HG02885 (cell line): Measurements from ENCODE around the gene C3orf18.

Source experiments
- ATAC-seq: cut with Tn5 transposase; IDR thresholded peaks from one replicate; pipeline ENCODE4 v1.9.1; 2021; ENCODE audit warnings: mild to moderate bottlenecking; ENCODE audit not compliant: unreplicated experiment, poor library complexity

The C3orf18 gene

DNA sequence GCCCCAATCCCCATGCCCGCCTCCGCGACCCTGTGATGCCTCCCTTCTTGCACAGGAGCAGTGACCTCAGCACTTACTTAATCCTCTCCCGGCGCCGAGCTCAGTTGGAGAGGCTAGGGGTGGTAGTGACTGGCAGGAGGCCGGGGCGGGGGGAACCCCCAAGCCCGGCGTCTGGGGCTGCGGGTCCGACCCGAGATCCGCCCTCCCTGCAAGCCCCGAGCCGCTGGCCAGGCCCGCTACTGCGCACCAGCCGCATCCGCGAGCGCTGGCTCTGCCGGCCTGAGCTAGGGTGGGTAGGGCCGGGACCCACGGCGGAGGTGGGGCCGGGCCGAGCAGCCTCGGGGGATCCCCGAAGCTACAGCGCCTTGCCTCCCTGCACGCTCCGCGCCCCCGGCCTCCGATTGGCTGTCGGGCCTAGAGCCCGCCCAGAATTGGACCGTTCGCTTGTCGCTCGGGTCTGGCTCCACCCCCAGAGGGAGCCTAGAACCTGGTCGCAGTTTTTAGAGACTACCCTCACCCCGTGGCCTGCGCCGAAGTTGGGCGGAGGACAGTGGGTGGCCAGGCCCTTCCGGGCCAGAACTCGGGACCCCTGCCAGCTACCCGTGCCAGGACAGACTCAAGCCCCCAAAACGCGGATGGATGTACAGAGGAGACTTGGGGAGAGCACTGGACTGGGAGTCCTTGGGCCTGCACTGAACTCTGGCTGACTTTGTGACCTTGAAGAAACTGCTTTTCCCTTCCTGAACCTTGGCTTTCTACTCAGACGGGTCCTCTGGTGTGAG, at the start of gene C3orf18:
Gene C3orf18, minus strand, starts transcription at position 362 of the 782 bp plus-strand sequence. CDS start 2,048 bp downstream, outside the sequence.
- peak; percentile 81 for ATAC-seq

- peak; percentile 71 for ATAC-seq
These were observed 49.2 kb upstream of the C3orf18 start for GRCh38 chr3:50616770-50617095.

- peak; percentile 37 for ATAC-seq
These were observed 48.6 kb upstream of the C3orf18 start for GRCh38 chr3:50616003-50616769.

GRCh38 chr3:50615190-50615589, 47.6 kb upstream of the C3orf18 start:
- no peak for ATAC-seq

GRCh38 chr3:50612970-50613846, 45.7 kb upstream of the C3orf18 start:
- ATAC-seq: no peak

- ATAC-seq: no peak
These were observed 44.8 kb upstream of the C3orf18 start for GRCh38 chr3:50612234-50612882.

DNA sequence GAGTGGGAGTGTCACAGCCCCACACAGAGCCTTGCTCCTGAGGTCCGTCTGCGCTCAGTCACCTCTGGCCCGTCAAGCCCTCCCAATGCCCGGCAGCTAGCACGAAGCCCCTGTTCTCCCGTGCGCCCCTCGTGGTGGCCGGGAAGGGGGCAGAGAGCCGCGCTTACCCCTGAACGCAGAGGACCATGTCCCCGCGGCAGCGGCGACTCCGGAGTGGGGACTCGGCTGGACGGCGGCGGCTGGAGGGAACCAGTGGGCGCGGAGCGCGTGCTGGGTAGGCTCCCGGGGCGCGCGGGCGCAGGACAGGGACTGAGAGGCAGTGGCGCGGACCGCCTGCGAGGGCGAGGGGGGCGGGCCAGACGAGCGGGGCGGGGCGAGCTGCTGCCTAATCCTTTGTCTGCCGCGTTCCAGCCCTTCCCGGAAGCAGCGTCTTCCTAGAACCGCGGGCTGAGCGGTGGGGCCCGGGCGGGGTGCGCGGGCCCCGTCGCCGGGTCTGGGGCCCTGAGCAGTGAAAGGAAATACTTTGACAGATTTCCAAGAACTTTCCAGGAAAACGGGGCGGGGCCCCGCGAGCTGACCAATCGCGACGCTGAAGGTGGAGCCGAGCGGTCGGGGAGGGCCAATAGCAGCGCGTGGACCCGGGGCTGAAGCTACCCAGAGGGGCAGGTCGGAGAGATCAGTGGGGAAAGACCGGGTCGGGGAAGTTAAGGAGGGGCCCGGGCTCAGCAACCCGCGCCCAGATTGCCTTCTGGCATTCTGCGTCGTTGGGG, 44.1 kb upstream of the C3orf18 start, which contains the start of gene CISH:
Gene CISH, minus strand, starts transcription at position 311 of the 770 bp plus-strand sequence. Its CDS starts 124 bp downstream, at position 187.
- peak; percentile 81 for ATAC-seq

DNA sequence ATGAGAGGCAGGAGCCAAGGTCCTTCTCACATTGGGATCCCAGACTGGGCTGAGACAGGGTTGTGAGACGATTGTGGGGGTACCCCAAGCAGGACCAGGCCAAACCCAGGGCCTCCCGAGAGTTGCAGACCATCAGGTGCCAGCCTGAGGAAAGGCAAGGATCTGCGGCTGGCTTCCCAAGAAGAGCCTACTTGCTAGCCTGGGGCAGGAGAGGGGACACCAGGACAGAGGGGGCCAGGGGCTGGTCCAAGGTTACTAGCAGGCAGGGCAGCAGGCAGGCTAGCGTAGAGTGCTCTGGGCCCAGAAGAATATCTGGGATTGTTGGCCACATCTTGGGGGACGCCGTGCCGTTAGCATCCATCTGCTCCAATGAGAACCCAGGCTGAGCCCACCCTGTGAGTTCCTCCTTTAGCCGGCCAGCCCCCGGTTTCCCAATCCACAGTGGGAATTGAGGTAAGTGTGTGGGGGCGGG, 43.5 kb upstream of the C3orf18 start:
- ATAC-seq: no peak

DNA sequence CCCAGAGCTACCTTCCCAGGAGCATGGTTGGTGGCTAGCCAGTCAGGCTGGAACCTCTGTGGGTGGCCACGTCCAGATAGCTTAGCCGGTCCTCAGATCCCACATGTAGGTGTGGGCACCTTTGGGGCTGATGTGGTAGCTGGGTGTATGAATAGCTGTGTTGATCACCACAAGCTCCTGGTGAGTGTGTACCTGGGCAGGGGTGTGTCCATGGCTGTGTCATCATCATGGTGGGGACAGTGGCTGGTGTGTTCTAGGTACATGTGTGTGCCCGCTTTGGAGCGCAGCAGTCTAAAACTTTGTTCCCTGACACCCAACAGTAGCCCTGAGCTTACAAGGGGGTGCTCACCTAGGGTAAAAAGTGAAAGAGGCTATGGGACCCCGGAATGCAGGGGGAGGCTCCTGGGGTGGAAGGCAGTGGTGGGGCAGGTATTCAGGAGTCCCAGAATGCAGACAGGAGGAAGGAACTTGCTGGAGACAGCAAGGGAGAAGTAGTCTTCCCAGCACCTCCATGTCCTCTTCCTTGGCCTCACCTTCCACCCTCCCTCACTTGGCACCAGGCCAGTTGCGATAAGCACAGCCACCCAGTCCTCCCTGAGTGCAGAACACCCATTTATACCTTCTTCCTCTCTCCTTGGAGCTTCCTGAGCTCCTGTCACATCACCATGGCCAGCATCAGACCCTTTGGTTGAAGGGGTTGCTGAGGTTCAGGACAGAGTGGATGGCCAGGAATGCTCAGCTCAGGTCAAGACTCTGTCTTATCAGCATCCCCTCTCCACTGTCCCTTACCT, 42.8 kb upstream of the C3orf18 start:
- no peak for ATAC-seq

GRCh38 chr3:50609763-50610085, 42.2 kb upstream of the C3orf18 start:
- no peak for ATAC-seq

DNA sequence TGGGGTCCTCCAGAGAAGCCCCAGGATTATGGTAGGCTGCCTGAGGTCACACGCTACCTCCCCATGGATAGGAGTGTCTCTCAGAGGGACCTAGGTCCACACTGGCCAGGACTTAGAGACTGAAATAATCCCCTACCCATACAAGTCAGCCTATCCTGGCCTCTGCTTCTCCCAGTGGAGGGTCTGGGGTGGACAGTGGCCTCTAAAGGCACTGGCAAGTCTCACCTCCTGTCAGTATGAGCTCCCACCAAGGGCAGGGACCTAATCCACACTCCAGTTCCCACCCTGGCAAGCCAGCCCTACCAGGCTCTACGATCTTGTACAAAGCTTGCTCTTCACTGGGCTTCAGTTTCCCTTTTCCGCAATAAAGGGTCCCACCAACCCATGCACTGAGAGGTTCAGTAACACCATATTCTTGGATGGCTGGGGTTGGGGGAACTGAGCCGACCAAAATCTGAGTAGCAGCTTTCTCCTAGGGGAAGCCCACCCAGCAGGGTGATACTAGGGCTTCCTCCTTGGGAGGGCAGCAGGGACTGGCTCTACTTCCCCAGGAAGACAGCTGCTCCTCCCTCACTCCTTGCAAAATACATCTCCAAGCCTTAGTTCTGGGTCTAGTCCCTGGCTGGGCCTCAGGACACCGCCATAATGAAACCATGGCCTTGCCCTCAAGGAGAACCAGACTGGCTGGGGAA, 41.7 kb upstream of the C3orf18 start:
- ATAC-seq: no peak

GRCh38 chr3:50608278-50608677, 40.7 kb upstream of the C3orf18 start:
- no peak for ATAC-seq

DNA sequence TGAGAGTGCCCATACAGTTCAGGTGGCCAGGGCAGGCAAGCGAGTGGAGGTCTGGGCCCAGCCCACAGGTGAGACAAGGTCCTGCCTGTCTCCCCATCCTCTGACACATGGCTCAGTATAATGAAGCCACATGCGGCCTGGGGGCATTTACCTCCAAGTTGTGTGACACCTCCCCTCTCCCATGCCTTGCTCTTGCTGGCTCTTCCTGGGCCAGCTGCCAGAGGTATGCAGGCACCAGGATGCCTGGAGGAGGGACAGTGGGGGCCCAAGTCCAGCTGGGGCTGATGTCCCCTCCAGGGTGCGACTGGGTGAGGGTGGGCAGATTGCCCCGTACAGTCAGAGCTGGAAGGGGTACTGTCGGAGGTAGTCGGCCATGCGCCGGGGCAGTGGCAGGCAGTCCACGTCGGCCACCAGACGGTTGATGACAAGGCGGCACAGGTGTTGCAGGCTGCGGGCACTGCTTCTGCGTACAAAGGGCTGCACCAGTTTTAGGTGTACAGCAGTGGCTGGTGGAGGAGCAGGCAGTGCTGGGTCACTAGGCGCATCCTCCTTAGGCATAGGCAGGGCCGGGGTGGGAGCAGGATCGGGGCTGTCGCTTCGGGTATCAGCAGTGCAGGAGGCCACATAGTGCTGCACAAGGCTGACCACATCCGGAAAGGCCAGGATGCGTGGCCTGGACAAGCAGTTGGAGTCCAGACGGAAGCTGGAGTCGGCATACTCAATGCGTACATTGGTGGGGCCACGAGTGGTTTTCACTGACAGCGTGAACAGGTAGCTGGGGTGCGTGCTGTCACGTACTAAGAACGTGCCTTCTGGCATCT, 39.9 kb upstream of the C3orf18 start:
- ATAC-seq: no peak

DNA sequence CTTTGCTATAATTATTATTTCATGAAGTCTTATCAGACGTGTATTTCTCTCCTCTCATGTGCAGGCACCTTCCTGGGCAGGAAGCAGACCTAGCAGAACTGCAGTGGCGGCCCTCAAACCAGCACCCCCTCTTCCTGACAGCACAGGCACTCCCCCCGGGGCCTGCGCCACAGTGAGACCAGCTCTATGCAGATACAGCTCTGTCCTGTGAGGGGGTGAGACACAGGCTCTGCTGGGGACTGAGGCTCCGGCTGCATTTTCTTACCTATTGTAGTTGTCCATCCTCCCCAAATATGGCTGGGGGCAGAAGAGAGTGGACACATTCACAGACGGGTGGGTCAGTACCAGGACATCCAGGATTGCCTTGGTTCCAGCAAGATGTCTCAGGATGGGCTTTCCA, 39.0 kb upstream of the C3orf18 start:
- ATAC-seq: no peak

GRCh38 chr3:50605901-50606326, 38.4 kb upstream of the C3orf18 start:
- ATAC-seq: no peak

DNA sequence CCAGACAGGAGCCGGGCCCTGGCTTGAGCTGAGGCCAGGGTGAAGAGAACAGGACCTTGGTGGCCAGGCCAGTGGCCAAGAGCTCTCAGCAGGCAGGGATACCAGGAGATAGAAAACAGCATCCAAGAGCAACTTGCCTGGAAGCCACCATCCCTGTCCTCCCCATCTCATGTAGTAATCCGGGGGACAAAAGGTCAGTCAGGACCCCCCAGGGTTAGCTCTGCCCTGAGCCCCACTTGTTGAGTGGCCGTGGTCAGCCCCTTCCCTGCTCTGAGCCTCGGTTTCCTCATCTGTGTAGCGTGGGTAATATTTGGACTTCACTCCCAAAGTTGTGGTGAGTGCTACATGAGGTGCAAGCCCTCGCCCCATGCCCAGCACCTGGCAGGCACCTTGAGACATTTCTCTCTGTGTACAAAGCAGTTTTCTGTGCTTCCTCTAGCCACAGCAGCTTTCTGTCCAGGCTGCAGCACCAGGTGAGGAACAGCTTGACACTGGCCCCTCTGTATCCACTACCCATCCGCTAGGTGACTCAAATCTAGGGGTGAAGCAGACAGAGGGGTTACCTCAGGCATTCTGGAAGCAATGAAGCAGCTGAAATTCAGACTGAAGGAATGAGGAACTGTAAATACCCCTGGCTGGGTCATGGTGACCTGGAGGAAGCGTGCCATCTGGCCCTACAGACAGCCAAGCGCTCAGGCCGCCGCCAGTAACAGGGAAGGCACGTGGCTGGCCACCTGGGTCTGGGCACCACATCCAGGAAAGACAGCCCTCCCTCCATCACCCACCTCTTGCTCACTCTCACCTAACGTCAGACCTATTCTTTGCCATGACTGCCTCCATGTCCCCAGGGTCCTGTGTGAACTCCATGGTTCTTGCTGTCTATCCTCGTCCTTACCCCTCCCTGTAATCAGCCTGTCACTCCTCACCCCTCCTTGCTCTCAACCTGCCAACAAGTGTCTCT, 37.4 kb upstream of the C3orf18 start:
- ATAC-seq: no peak
